Measurements from ENCODE around the gene EPM2A.

GRCh38 chr6:145681965-145682364 lies 53.4 kb downstream of the EPM2A start:
- no peak for TF ChIP-seq RCOR1 (IDR thresholded peaks at IDR 0.05; ENCODE audit: insufficient replicate concordance, low read length)
- TF ChIP-seq POLR2A (IDR thresholded peaks at IDR 0.05; ENCODE audit: low read depth, low read length) = no peak
- no peak for TF ChIP-seq CHD1 (IDR thresholded peaks at IDR 0.05; ENCODE audit: low read depth, low read length)
- no peak for TF ChIP-seq CTCF (conservative IDR thresholded peaks at IDR 0.05; ENCODE audit: low read depth, low read length)
- TF ChIP-seq MAFK (IDR thresholded peaks at IDR 0.05; ENCODE audit: low read depth, low read length) = no peak
